ENCODE measurements around the gene MIEN1.

DNA sequence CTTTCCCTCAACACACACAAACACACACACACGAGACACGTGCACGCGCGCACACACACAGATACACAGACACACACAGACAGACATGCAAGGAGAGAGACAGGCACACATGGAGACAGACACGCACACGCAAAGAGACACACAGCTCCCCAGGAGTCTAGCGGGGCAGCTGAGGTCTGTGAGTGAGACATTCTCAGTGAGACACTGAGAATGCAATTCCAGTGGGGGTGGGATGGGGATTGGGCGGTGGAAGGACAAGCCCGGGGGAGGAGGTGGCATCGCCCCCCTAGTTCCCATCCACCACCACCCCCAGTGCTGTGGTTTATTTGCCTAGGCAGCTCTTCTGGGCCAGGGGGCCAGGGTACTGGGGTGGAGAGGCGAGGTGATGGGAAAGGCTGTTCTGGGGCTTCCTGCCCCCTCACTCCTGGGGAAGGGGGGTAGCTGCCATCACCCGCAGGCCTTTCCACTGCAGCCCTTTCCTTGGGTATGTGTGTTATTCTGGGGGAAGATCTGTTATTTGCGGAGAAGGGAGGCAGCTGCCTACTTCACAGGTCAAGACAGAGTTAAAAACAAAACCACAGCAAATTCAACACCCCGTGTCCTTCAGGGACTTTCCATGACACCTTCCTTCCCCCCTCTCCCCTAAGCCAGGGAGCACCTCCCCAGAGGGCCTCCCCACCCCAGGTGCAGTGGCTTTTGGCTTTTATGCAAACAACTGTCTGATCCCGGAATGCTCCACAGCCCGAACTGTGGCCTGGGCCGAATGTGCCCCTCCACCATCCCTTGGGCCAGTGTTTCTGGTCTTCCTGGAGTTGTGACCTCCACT is 25.4 kb upstream of the MIEN1 start:
- no peak for TF ChIP-seq CTCF (IDR thresholded peaks at IDR 0.05)
- TF ChIP-seq EZH2 (IDR thresholded peaks at IDR 0.05; ENCODE audit: borderline replicate concordance, insufficient read depth, low read depth, low read length, poor library complexity, severe bottlenecking), result no peak
